ENCODE measurements around the gene LDLRAD3.

Gene LDLRAD3

GRCh38 chr11:36139767-36140166 lies 195.9 kb downstream of the LDLRAD3 start:
- no peak for DNase-seq (ENCODE audit: low read depth)

GRCh38 chr11:36141196-36141953 lies 197.5 kb downstream of the LDLRAD3 start:
- DNase-seq (ENCODE audit: low read depth), result no peak

GRCh38 chr11:36141956-36142355 lies 198.1 kb downstream of the LDLRAD3 start:
- DNase-seq (ENCODE audit: low read depth), result no peak

- DNase-seq (ENCODE audit: low read depth), result no peak
Measured at GRCh38 chr11:36142439-36142838, 198.6 kb downstream of the LDLRAD3 start.

GRCh38 chr11:36142879-36143278 lies 199.0 kb downstream of the LDLRAD3 start:
- no peak for DNase-seq (ENCODE audit: low read depth)

- DNase-seq (ENCODE audit: low read depth), result no peak
Measured at GRCh38 chr11:36146437-36146836, 202.6 kb downstream of the LDLRAD3 start.

- no peak for DNase-seq (ENCODE audit: low read depth)
Measured at GRCh38 chr11:36147491-36147890, 203.6 kb downstream of the LDLRAD3 start.

DNA sequence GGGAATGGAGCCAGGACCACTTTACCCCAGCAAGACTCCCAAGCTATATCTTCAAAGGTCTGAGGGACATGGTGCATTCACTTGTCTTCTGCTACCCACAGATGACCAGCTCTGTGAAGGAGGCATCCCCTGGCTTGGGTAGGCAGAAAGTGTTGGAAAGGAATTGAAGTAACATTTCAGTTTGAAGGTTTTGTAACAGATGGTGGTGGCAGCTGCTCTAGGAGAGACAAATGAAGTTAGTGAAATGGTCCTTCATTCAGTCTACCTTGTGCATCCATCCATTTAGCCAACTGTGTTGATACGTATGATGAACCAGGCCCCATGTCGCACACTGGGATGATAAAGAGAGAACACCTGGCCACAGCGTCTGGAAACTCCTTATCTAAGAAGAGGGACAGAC lies 204.8 kb downstream of the LDLRAD3 start:
- DNase-seq (ENCODE audit: low read depth), result no peak

DNA sequence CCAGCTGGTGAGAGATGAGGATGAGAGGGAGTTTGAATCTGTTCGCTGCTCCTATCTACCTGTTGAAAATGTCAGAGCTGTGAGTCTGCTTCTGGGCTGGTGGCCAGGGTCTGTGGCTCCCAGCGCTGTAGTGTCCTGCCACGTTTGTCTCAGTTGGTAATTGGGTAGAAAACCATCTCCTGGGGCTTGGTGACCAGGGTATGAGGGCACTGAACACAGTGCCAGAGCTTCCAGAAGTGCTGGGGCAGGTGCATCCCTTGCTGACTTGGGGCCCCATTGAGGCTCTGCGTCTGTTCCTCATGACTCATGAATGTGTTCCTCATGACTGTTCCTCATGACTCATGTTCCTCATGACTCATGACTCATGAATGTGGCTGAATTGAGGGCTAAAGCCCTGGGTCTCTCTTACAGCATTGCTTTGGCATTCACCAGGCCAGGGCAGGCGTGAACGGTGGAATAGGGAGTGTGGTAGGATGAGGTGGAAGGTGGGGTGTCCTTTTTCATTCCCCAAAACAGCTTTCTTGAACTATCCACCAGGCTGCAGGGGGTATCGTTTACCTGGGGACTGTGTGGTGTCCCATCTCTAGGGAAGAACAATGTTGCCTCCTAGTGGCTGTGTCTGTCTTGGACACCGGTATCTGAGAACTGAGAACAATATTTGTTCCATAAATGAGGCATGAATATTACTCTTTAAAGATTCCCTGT lies 205.8 kb downstream of the LDLRAD3 start:
- no peak for DNase-seq (ENCODE audit: low read depth)

DNA sequence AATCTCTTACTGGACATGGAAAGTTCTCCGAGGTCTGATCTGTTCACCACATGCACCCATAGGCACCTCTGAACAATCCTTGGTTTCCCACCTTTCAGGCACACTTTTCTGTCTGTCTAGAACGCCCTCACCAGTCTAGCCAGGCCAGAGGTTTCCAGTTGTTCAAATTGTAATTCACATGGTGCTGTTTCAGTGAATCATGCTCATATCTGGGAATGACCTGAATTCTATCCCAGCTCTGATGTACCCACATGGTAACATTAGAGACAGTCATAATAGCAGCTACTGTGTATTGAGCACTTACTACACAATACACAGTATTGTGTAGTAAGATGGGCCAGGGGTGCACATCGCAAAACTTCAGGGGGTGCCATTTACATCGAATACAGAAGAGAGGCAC lies 207.1 kb downstream of the LDLRAD3 start:
- no peak for DNase-seq (ENCODE audit: low read depth)

DNA sequence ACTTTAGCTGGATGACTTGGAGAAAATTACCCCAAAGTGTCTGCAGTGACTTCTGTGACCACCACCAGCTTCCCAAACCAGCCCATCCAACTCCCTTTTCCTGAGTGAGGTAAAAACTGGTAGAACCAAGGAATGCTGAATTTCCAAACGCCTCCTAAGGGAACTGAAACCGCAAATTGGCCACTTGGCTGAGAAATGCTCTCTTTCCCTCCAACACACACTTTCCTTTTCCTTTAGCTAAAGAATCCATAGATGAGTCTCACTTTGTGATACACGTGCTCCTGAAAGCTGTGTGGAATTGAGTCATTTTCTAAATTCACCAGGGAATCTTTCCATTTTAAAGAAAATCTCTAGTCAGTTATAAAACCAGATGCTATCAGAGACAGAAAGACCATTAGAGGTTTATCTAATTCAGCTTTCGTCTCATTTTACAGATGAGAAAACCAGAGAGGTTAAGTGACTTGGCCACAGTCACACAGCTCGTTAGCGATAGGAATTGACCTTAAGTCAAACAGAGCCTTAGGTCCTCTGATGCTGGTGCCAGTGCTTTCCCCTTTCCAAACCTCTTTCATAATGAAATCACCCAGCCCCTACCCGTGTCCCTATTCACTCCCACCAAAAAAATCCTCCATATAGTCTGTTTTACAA lies 208.2 kb downstream of the LDLRAD3 start:
- DNase-seq (ENCODE audit: low read depth), result no peak

DNA sequence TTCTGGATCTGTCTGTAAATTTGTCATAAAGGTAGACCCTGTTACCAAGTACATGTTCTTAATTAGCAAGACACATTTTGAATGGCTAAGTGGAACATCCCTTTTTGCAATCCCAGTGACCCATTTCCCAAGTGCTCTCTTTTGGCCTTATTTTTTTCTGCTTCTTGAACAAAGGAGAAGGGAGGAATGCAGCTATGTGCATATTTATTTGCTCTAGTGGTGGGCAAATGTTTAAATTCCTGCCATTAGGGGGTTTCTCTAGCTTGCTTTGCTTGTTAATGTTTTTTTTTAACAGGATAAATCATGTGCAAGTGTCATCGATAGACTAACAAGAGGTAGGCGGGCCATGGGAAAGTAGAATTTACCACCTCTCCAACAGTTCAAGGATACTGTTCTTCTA lies 209.7 kb downstream of the LDLRAD3 start:
- no peak for DNase-seq (ENCODE audit: low read depth)

GRCh38 chr11:36155124-36155561 lies 211.3 kb downstream of the LDLRAD3 start:
- no peak for DNase-seq (ENCODE audit: low read depth)

GRCh38 chr11:36155770-36156160 lies 211.9 kb downstream of the LDLRAD3 start:
- DNase-seq (ENCODE audit: low read depth), result no peak

DNA sequence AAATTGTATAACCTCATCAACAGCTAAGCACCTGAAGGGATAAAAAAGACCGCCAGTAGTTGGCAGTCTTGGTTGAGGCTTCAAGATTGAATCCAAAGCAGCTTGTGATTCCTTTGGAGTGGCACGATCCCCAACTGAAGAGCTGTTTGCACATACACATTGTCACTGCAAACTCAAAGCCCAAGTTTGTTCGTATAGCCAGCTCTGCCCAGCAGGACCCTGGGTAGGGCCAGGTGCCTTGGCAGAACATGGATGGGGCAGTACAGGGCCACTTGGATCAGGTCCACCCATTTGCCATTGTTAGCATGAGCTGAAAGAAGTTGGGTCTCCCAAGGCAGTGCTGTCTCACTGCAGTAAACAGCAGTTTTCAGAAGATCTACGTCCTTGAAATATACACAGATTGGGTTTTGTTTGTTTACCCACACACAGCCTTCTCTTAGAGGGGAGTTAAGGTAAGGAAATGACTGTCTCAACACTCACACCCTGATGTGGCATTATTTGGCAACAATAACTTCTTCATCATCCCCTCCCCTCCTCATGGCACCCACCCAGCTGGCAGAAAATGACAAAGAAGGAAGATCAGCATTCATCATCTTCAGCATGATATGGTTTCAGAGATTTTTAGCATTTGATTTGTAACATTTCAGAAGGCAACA lies 212.4 kb downstream of the LDLRAD3 start:
- no peak for DNase-seq (ENCODE audit: low read depth)

DNA sequence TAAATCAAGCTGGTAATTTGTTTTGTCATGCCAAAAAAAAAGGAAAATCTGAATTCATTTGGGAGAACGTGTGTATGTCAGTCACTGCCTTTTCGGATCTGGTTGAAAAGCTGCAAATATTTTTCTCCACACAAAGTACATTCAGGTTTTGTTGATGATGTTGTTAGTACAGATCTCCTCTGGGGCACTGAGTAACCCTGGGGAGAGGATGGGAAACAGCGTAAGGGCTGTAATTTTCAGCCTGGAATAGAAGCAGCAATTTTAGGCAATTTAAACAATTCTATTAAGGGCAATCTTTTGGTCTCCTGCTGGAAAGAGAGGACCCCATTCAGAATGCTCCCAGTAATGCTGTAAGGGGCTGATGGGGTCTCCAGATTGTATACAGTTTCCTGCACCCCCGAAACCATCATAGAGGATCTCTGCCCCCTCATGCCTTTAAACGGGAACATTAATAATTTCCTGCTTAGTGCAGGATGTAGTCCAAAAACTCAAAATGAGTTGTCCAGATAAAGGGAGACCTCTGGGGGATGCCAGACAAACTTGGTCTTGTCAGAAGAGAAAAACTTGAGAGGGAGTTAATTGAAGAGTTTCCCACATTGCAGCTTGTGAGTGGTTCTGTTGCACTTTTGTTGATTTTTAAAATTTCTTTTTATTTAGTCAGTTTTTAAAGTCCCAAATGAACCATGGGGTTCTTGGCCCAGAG lies 213.1 kb downstream of the LDLRAD3 start:
- DNase-seq (ENCODE audit: low read depth), result no peak

DNA sequence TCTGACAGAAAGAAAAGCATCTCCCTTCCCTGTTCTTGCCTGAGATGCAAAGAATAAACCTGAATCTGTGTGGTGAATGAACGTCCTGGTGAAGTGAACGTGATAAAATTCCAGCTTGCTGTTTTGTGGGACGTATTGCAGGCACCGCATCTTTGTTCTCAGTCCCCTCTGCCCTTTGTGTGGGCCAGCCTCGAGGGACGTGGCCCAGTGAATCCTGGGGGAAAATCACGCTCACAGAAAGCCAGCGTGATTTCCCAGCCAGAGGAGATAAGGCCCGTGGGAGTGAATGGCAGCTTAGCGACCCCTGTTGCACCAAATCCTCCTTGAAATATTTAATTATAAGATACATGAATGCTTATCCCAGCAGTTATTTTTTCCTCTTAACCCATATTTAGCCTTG lies 216.2 kb downstream of the LDLRAD3 start:
- no peak for DNase-seq (ENCODE audit: low read depth)

DNA sequence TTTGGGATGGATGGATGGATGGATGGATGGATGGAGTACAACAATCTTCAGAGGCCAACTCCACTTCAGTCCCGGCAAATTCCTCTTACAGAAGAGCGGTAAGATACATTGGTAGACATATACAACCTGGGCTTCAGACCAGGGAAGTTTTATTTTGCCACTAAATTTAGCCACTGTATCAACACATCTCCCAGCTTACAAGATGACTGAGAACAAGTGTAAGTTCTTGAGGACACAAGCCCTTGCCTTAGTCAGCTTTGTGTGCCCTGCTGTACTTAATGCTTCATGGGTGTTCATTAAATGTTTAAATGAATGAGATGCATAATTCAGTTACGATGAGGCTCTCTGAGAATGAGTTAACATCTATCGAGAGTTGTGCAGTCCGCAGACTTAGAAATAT lies 217.7 kb downstream of the LDLRAD3 start:
- DNase-seq (ENCODE audit: low read depth), result no peak

DNA sequence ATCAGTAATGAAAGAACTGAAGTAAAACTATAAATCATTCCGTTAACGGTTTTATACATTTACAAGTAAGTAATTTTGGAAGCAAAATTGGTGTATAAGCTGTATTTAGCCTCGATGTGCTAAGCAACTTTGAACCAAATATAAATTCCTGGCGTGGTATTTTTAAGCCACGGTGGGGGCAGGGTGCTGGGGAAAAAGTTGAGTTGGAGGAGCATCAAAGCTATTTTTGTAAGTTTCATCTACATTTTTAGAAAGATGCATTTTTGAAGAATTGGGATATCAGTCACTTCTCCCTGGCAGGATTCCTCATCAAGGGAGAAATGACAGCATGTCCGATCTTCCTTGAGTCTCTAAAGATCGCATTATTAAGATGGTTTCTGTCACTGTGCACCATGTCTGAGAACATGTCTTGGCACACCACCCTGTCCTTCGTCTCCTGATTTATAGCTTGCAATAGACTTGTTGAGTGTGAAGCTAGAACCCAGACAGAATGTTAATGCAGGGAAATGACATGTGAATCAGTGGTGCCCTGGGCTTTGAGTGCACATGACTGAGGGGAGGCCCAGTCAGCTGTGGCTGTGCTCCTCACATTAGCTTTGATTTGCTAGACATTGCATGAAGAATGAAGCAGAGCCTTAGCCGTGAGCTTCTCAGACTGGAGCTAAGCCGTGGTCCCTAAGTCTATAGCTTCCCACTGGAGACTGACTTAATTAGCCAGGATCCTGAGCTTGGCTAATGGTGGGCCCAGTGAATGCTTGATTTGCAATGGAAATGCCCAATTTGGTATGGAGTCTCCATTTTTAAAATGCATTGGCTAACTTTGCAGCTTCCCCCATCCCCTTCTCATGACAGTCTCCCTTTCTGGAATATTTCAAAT lies 218.4 kb downstream of the LDLRAD3 start:
- no peak for DNase-seq (ENCODE audit: low read depth)

DNA sequence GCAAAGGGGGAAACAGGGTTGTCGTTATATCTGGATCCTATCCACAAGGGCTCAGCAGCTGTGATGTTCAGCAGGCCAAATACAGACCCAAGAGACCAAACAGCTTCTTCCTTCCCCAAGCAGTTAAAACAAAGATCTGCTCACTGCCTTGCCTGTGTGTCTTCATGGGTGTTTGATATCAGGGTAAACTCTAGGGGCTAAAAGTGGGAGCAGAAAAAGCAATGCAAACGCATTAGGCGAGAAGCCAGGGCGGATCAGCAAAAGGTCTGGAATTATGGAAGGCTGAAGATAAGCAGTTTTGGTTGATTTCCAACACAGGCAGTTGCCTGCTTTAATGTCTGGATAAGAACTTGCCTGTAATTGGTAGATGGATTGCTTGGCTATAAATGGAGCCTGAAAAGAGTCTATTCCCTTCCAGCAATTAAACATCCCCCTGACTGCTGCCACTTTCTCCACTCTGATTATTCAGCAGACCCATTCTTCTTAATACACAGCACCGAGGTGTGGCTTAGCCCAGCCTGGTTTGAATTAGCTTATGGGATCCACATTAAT lies 219.1 kb downstream of the LDLRAD3 start:
- DNase-seq (ENCODE audit: low read depth), result no peak
